COR-L47 (cell line): ENCODE measurements around the gene KLHL6.
"Not testable (repeated sequence)": the region's sequence is repeated elsewhere in the genome, so short reads cannot be mapped to it uniquely, and the experiment has no call there.

Experiments
- DNase-seq: peaks from one replicate; lab custom pipeline; 2025; lab: John Stamatoyannopoulos, UW

The KLHL6 gene

GRCh38 chr3:183446838-183447205, 108.7 kb downstream of the KLHL6 start:
- DNase-seq, result no peak

- no peak for DNase-seq
Observed at GRCh38 chr3:183444748-183445147, 110.8 kb downstream of the KLHL6 start.

DNA sequence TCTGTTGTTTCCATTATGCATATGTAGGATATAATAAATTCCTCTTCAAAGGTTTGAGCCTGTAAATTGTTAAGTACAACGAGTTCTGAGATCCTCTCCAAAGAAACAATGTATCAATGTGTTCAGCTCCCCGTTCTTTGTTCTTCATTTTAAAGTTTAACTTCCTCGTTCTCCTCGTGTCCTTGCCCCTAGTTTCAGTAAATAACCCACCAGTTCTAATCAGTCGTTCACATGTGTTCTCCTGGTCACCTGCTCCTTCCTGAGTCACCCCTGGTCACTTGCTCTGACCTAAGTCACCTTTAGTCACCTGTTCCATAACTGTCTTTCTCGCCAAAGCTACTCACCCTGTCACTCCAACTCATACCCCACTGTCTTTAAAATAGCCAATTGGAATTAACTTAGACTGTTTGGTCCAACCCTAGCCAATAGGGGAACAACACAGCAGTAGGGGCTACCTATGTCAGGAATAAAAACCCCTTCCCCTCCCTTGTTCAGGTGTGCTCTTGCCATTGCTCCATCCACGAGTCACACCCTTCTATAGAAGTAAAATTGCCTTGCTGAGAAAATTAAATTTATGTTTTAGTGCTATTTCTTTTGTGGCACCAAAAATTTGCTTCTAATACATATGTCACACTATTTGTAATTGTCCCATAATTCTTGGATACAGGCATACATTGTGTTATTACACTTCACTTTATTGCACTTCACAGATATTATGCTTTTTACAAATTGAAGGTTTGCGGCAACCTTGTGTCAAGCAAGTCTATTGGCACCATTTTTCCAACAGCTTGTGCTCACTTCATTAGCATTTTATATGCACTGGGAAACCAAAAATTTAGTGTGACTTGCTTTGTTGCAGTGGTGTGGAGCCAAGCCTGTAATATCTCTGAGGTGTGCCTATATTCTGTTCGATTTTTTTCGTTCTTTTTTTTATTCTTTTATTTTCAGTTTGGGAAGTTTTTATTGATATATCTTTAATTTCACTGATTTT, 111.8 kb downstream of the KLHL6 start:
- no peak for DNase-seq

DNA sequence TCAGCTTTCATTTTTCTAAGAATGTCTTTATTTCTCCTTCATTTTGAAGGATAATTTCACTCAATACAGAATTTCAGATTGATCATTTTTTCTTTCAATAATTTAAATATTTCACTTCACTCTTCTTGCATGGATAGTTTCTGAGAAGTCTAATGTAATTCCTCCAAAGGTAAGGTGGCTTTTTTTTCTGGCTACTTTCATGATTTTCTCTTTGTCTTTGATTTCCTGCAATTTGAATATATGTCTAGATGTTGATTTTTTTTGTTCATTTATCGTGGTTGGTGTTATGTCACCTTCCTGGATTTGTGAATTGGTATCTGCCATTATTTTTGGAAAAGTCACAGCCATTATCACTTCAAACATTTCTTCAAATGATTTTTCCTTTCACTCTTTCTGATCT, 112.5 kb downstream of the KLHL6 start:
- no peak for DNase-seq

GRCh38 chr3:183440521-183440920, 115.0 kb downstream of the KLHL6 start:
- not testable (repeated sequence) for DNase-seq

GRCh38 chr3:183439515-183439914, 116.0 kb downstream of the KLHL6 start:
- DNase-seq, result no peak

- DNase-seq, result peak; percentile 41
Observed at GRCh38 chr3:183438735-183439134, 116.8 kb downstream of the KLHL6 start.

GRCh38 chr3:183437666-183438564, 117.6 kb downstream of the KLHL6 start:
- no peak for DNase-seq
